Loucy (cell line): ENCODE measurements around the gene NLRP11.

Source experiments
- H2AFZ ChIP-seq: fragments of 200-600 bp; sonication (generic); 2 replicates; pipeline ENCODE4 v1.6.0; 2016; ENCODE audit warnings: antibody characterized with exemption, mild to moderate bottlenecking, low read length, moderate library complexity
- H3F3A ChIP-seq: fragments of 200-600 bp; 2 replicates; pipeline ENCODE4 v1.6.0; 2016; ENCODE audit warnings: antibody characterized with exemption, low read depth, mild to moderate bottlenecking
- H3K27me3 ChIP-seq: fragments of 200-600 bp; sonication (generic); 2 replicates; pipeline ENCODE4 v1.6.1; 2014; ENCODE audit warnings: low read length, mild to moderate bottlenecking; ENCODE audit not compliant: insufficient read depth, poor library complexity, severe bottlenecking
- H3K36me3 ChIP-seq: fragments of 200-600 bp; sonication (generic); 2 replicates; pipeline ENCODE4 v1.6.1; 2016; ENCODE audit warnings: low read length; ENCODE audit not compliant: insufficient read depth
- H3K4me1 ChIP-seq: fragments of 200-600 bp; sonication (generic); 2 replicates; pipeline ENCODE4 v1.5.1; 2014; ENCODE audit warnings: low read length, mild to moderate bottlenecking; ENCODE audit not compliant: insufficient read depth, poor library complexity, severe bottlenecking
- H3K4me2 ChIP-seq: fragments of 200-600 bp; sonication (generic); 2 replicates; pipeline ENCODE4 v1.6.0; 2014; ENCODE audit warnings: antibody characterized with exemption, low read length, low read depth, mild to moderate bottlenecking; ENCODE audit not compliant: poor library complexity, severe bottlenecking
- H3K4me3 ChIP-seq: fragments of 200-600 bp; sonication (generic); 2 replicates; pipeline ENCODE4 v1.5.1; 2014; ENCODE audit warnings: low read length, mild to moderate bottlenecking, mixed read lengths; ENCODE audit not compliant: poor library complexity, severe bottlenecking
- H3K79me2 ChIP-seq: fragments of 200-600 bp; sonication (generic); 2 replicates; pipeline ENCODE4 v1.6.1; 2014; ENCODE audit warnings: low read length; ENCODE audit not compliant: insufficient read depth
- H3K9ac ChIP-seq: fragments of 200-600 bp; sonication (generic); 2 replicates; pipeline ENCODE4 v1.6.0; 2014; ENCODE audit warnings: mild to moderate bottlenecking, low read depth, low read length, moderate library complexity; ENCODE audit not compliant: poor library complexity, severe bottlenecking
- H3K9me2 ChIP-seq: fragments of 200-600 bp; sonication (generic); replicated peaks from 2 replicates; pipeline ENCODE4 v1.6.1; 2016; ENCODE audit warnings: low read depth, low read length, mixed read lengths
- H3K9me3 ChIP-seq: fragments of 200-600 bp; sonication (generic); 2 replicates; pipeline ENCODE4 v1.6.1; 2014; ENCODE audit warnings: mild to moderate bottlenecking, antibody characterized with exemption, low read length, low read depth; ENCODE audit not compliant: insufficient read depth
- H4K20me1 ChIP-seq: fragments of 200-600 bp; sonication (generic); 2 replicates; pipeline ENCODE4 v1.6.0; 2014; ENCODE audit warnings: antibody characterized with exemption, low read length, mild to moderate bottlenecking; ENCODE audit not compliant: insufficient read depth, poor library complexity, severe bottlenecking
- EZH2phosphoT487 ChIP-seq: fragments of 200-600 bp; IDR thresholded peaks from 2 replicates; pipeline ENCODE4 v1.6.1; 2018; ENCODE audit warnings: antibody characterized with exemption, mild to moderate bottlenecking, moderate library complexity, borderline replicate concordance
- TF ChIP-seq, protein P1 (sequence below): fragments of 200-600 bp; sonication (generic); conservative IDR thresholded peaks from 2 replicates; pipeline ENCODE4 v1.5.1; 2014; ENCODE audit warnings: mild to moderate bottlenecking, antibody characterized with exemption, low read length

NLRP11 gene

DNA sequence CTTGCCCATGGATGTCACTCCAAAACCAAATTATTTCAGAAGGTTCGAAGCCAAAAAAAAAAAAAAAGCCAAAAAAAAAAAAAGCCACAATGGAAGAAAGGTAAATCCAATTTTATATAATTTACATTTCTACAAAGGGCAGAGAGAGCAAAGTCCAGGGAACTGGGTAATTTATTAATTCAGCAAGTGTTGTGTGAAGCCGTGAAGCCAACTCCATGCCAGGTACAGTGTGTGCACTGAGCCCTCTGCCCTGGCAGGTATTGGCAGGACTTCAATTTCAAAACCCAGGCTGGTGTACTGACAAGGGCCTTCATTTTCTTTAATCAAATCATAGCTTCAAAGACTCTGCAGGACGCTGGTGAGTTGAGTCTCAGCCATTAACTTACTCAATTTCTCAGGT is 78.4 kb downstream of the NLRP11 start:
- TF ChIP-seq, protein P1, sequence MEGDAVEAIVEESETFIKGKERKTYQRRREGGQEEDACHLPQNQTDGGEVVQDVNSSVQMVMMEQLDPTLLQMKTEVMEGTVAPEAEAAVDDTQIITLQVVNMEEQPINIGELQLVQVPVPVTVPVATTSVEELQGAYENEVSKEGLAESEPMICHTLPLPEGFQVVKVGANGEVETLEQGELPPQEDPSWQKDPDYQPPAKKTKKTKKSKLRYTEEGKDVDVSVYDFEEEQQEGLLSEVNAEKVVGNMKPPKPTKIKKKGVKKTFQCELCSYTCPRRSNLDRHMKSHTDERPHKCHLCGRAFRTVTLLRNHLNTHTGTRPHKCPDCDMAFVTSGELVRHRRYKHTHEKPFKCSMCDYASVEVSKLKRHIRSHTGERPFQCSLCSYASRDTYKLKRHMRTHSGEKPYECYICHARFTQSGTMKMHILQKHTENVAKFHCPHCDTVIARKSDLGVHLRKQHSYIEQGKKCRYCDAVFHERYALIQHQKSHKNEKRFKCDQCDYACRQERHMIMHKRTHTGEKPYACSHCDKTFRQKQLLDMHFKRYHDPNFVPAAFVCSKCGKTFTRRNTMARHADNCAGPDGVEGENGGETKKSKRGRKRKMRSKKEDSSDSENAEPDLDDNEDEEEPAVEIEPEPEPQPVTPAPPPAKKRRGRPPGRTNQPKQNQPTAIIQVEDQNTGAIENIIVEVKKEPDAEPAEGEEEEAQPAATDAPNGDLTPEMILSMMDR: no peak
- no peak for TF ChIP-seq EZH2phosphoT487
- Histone ChIP-seq H3K4me2 (no peak overlapping the region), H3K4me3 (no peak overlapping the region), H3K79me2 (no peaks in the 10 kb centered on the region), H4K20me1 (no peaks in the 10 kb centered on the region), H3F3A (no peaks in the 10 kb centered on the region), H3K9ac (no peak overlapping the region), H3K27me3 (no peaks in the 10 kb centered on the region), H3K36me3 (no peaks in the 10 kb centered on the region), H3K4me1 (no peaks in the 10 kb centered on the region), H3K9me2 (no peaks in the 10 kb centered on the region), H3K9me3 (0 out of 2 replicates have a peak, but pooled peaks cover 3% of the 10 kb centered on the region), H2AFZ (no peak overlapping the region)

DNA sequence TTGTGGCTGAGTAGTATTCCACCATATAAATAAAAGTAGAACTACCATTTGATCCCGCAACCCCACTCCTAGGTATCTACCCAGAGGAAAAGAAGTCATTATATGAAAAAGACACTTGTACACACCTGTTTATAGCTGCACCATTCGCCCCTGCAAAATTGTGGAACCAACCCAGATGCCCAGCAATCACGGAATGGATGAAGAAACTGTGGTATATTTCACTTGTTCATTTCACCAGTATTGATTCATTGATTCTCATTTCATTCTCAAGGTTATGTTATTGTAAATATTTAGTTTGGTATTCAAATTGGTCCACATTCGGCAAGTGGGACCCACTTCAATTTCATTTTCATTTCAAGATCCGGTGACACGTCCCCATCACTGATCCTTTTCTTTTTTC is 81.1 kb downstream of the NLRP11 start:
- Histone ChIP-seq H3K27me3 (no peaks in the 10 kb centered on the region), H3K4me2 (no peak overlapping the region), H4K20me1 (no peaks in the 10 kb centered on the region), H3K36me3 (no peaks in the 10 kb centered on the region), H3K9ac (no peak overlapping the region), H3K4me3 (no peak overlapping the region), H3K4me1 (no peaks in the 10 kb centered on the region), H3K9me3 (peaks cover 3% of the 10 kb centered on the region; the same call in 1 of the 2 replicates), H3K79me2 (no peaks in the 10 kb centered on the region), H3K9me2 (no peaks in the 10 kb centered on the region), H3F3A (no peaks in the 10 kb centered on the region), H2AFZ (no peak overlapping the region)
- no peak for TF ChIP-seq EZH2phosphoT487
- TF ChIP-seq, protein P1: no peak

DNA sequence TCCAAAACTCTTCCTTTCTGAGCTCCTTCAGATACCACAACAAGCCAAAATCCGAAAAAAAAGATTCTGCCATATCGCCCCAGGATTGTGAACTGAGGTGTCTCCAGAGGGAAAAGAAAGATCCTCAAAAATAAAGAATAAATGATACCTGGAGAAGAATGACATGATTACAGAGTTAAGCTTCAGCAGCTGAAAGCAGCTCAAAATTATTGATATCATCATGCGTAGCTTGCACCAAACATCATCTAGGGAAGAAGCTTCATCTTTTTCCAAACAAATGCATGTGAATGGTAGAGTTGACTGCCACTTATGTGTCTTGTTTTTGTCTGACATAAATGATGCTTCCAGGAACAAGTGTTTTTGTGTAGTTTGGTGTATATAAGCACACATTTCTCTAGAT is 93.5 kb downstream of the NLRP11 start, which contains the start of gene NLRP9:
TSS of gene NLRP9 (minus strand) at position 101 of the 400 bp plus-strand sequence. CDS start at position 73, 28 bp downstream.
- no peak within 1 kb of the TSS for H3K9ac ChIP-seq
- H3K36me3 ChIP-seq: no peaks in the 10 kb centered on the region
- 0 out of 2 replicates have a peak, but pooled peaks cover 3% of the 10 kb centered on the region for H3K9me3 ChIP-seq
- H4K20me1 ChIP-seq: no peaks in the 10 kb centered on the region
- no peaks in the 10 kb centered on the region for H3K79me2 ChIP-seq
- no peak within 1 kb of the TSS for H2AFZ ChIP-seq
- H3K4me3 ChIP-seq: no peak within 1 kb of the TSS
- no peak for TF ChIP-seq EZH2phosphoT487
- TF ChIP-seq, protein P1: no peak
- H3K4me1 ChIP-seq: no peaks in the 10 kb centered on the region
- no peaks in the 10 kb centered on the region for H3K27me3 ChIP-seq
- no peaks in the 10 kb centered on the region; the same call in 1 of the 2 replicates for H3K9me2 ChIP-seq
- no peak within 1 kb of the TSS for H3K4me2 ChIP-seq
- H3F3A ChIP-seq: no peaks in the 10 kb centered on the region
